Fibroblast of lung (primary cell): ENCODE results near the gene THEM4. TPM values are rescaled to one million over a fixed set of nuclear protein-coding genes. Genes with fewer than 3 reads are reported as not detected.

Experiments used
- DNase-seq, 2 donors: peaks; one replicate each; pipeline versions ENCODE4 v3.0.0 to v3.0.0-alpha.2; 2010; ENCODE audit warnings: low read depth in 2 of 2
- H2AFZ ChIP-seq: 2 replicates; pipeline ENCODE4 v1.5.1; 2012; ENCODE audit warnings: low read length, control low read depth, inconsistent platforms
- H3K27ac ChIP-seq: 2 replicates; pipeline ENCODE4 v1.5.1; 2011; ENCODE audit warnings: low read length, control low read depth; ENCODE audit not compliant: insufficient read depth
- H3K27me3 ChIP-seq: 2 replicates; pipeline ENCODE4 v1.5.1; 2011; ENCODE audit warnings: mild to moderate bottlenecking, low read length; ENCODE audit not compliant: control insufficient read depth, insufficient read depth
- H3K36me3 ChIP-seq: 2 replicates; pipeline ENCODE4 v1.5.1; 2011; ENCODE audit warnings: low read length; ENCODE audit not compliant: control insufficient read depth, insufficient read depth
- H3K4me1 ChIP-seq: 2 replicates; pipeline ENCODE4 v1.5.1; 2011; ENCODE audit warnings: low read length; ENCODE audit not compliant: control insufficient read depth, insufficient read depth; ENCODE audit errors: extremely low read depth
- H3K4me2 ChIP-seq: 2 replicates; pipeline ENCODE4 v1.5.1; 2011; ENCODE audit warnings: low read length, control low read depth; ENCODE audit not compliant: insufficient read depth; ENCODE audit errors: extremely low read depth
- H3K4me3 ChIP-seq, 4 experiments: fragments of 200-600 bp in 1 of 4; sonication (generic) in 1 of 4; replicated peaks in 1 of 4; 2 replicates each; pipeline ENCODE4 v1.5.1; 2011 to 2016; ENCODE audit warnings: low read length in 4 of 4, low read depth in 3 of 4, mild to moderate bottlenecking in 3 of 4, control low read depth in 2 of 4, inconsistent platforms in 1 of 4, mixed read lengths in 1 of 4; ENCODE audit not compliant: insufficient read depth in 1 of 4; ENCODE audit errors: control extremely low read depth in 1 of 4
- H3K79me2 ChIP-seq: 2 replicates; pipeline ENCODE4 v1.5.1; 2012; ENCODE audit warnings: mild to moderate bottlenecking, low read length, inconsistent platforms; ENCODE audit not compliant: control insufficient read depth, insufficient read depth
- H3K9ac ChIP-seq: 2 replicates; pipeline ENCODE4 v1.5.1; 2011; ENCODE audit warnings: mild to moderate bottlenecking, low read length, control low read depth; ENCODE audit not compliant: insufficient read depth
- H3K9me3 ChIP-seq: 2 replicates; pipeline ENCODE4 v1.5.1; 2012; ENCODE audit warnings: low read depth, low read length; ENCODE audit not compliant: control insufficient read depth, insufficient read depth
- H4K20me1 ChIP-seq: 2 replicates; pipeline ENCODE4 v1.5.1; 2011; ENCODE audit warnings: low read length; ENCODE audit not compliant: control insufficient read depth, insufficient read depth; ENCODE audit errors: extremely low read depth
- CTCF ChIP-seq, 2 donors: IDR thresholded peaks in 1 of 2; conservative IDR thresholded peaks in 1 of 2; 1 replicate in 1 of 2; 2 replicates in 1 of 2; pipeline ENCODE4 v1.5.1; 2011 to 2012; ENCODE audit warnings: low read length in 2 of 2, control low read depth in 1 of 2, inconsistent platforms in 1 of 2, low read depth in 1 of 2, mild to moderate bottlenecking in 1 of 2
- EZH2 ChIP-seq: IDR thresholded peaks from 2 replicates; pipeline ENCODE4 v1.5.1; 2012; ENCODE audit warnings: low read length, control low read depth, mild to moderate bottlenecking; ENCODE audit errors: missing control alignments
- polyA plus RNA-seq, 2 donors: library from polyadenylated mRNA; depleted of rRNA in 1 of 2; stranded (reverse) in 1 of 2; unstranded in 1 of 2; fragments of >200 nt; gene quantifications; 2 replicates each; pipeline ENCODE4 v1.2.1, GENCODE V29; 2011 to 2012; ENCODE audit warnings: missing spikeins in 1 of 2
- total RNA-seq: library from RNA; depleted of rRNA; stranded (reverse); fragments of >200 nt; gene quantifications from 2 replicates; pipeline ENCODE4 v1.2.1, GENCODE V29; 2014

The THEM4 gene
- total and polyA plus RNA-seq, 2 donors (not counting 1 experiment from before 2014, with no cell fraction given) = 6.4 to 18.7 TPM

GRCh38 chr1:151834239-151834638, 75.1 kb downstream of the THEM4 start:
- Histone ChIP-seq H3K4me2 (no peak overlapping the region), H4K20me1 (no peaks in the 10 kb centered on the region), H3K4me3 (no peak overlapping the region), H3K4me1 (no peaks in the 10 kb centered on the region), H3K27me3 (peaks cover 30% of the 10 kb centered on the region), H3K9ac (no peak overlapping the region), H3K9me3 (no peaks in the 10 kb centered on the region), H3K79me2 (no peaks in the 10 kb centered on the region), H3K36me3 (no peaks in the 10 kb centered on the region), H2AFZ (no peak overlapping the region), H3K27ac (no peak overlapping the region)
- TF ChIP-seq CTCF (conservative IDR thresholded peaks at IDR 0.05 in 1 of 2, IDR thresholded peaks at IDR 0.05 in 1 of 2; ENCODE audit: low read depth in 1 of 2, low read length in 2 of 2) = no peak
- no peak for TF ChIP-seq EZH2
- DNase-seq = no peak

- H3K27me3 ChIP-seq = peaks cover 21% of the 10 kb centered on the region
These were observed 76.0 kb downstream of the THEM4 start for GRCh38 chr1:151833172-151833900.

More at GRCh38 chr1:151833172-151833900, 76.0 kb downstream of the THEM4 start:
- TF ChIP-seq CTCF (conservative IDR thresholded peaks at IDR 0.05 in 1 of 2, IDR thresholded peaks at IDR 0.05 in 1 of 2; ENCODE audit: low read depth in 1 of 2, low read length in 2 of 2) (no peak), EZH2 (no peak)
- Histone ChIP-seq H3K4me3 (no peak overlapping the region), H3K27ac (no peak overlapping the region), H3K9ac (no peak overlapping the region), H4K20me1 (no peaks in the 10 kb centered on the region), H3K9me3 (no peaks in the 10 kb centered on the region), H3K36me3 (no peaks in the 10 kb centered on the region), H3K4me1 (no peaks in the 10 kb centered on the region), H2AFZ (no peak overlapping the region), H3K4me2 (no peak overlapping the region), H3K79me2 (no peaks in the 10 kb centered on the region)
- DNase-seq = no peak
